Endothelial cell of hepatic sinusoid (primary cell): Measurements from ENCODE around the gene DDX5.

ENCODE experiments used
- in situ Hi-C: cut with HindIII; loops from 2 replicates; pipeline ENCODE4 v1.10.0; 2017; ENCODE audit warnings: low sequenced_read_pairs

Gene DDX5

DNA sequence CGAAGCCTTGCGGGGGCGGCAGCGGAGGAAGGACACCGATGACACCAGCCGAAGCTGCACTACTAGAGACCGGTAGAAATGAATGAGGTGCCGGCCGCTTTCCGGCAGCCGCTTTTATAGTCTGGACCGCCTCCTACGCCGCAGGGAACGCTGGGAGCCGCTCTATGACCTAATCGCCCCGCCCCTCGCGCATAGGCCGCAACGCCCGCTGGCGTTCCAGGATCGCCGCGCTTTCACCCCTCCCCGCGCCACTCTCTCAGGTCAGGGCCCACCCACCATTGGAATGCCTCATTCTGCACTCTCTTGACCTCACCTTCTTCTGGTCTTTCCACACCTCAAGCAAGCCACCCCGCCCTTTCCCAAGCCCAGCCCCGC lies at the start of gene DDX5:
TSS of gene DDX5 (minus strand) at position 89 of the 375 bp plus-strand sequence. CDS start 170 bp downstream, outside the sequence.
- in situ Hi-C loops = no loop called here

DNA sequence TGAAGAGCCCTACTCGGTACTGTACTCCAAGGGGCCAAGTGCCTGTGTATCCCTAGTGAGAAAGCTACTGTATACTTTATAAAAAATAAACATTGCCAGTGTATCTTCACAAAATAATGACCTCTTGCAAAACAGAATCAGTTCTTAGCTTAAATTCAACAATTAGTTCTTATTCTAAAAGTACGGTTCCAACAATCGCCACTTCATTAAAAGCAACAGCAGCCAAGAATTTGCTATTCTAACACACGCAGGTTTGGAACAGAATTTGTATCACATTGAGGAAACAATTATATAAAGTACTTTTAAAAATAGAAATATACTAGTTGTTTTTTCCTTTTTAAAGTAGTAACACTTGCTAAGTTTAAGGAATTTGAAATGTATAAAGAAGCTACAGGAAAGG lies 49.2 kb upstream of the DDX5 start:
- in situ Hi-C loops = no loop called here

DNA sequence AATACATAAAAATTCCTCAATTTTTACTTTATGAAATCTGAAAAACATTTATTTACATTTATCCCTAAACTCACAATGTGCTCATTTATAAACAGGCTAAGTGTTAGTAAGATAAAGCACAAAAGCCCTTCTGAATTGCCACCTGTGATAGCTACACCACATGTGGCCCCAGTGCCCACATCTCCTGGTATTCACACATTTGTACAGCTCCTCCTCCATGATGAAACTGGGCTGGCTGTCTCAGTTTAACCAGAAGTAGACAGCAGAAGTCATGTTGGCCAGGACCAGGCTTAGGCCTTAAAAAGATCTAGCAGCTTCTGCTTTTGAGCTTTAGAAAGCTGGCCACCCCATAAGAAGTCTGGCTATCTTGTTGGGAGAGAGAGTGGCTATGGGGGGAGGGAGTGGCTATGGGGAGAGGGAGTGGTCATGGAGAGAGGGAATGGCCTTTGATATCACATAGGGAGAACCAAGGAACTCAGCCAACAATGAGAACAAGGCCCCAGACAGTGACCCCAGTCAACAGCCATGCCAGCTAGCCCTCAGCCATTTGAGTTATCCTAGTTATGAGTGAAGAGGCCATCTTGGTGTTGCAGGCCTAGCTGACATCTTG lies 48.0 kb upstream of the DDX5 start:
- in situ Hi-C loops = no loop called here

DNA sequence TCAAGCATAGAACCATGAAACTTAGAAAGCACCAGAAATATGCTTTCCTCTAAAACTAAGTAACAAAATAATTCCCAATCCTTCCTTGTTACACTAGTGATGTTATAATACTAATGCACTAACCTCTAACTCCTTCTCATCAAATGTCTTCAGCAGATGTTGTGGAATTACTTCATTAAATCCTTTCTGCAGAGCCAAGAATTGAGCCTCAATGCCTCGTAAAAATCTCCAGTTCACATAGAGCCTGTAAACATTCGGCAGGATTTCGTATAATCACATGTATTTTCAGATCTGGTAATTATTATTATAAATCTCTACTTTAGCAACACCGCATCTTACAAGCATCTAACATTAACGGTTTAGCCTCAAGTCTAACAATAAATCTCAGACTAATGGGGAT lies 45.4 kb upstream of the DDX5 start:
- in situ Hi-C loops = no loop called here

DNA sequence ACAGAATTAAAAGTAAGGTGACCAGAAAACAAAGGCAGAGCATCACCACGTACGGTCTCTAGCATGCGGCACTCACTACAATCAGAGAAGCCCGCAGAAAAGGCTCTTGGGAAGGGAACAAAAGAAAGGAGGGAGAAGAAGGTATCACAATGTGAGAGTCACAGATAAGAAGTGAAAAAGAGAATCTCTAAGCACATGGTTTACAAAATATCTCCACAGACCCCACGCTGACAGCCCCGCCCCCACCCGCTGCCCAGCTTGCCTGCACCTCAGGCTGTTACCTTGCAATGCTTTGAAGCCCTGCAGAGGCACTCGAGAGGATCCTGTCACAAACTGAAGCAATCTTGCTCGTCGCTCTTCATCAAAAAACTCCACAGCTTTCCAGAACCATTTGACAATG lies 41.2 kb upstream of the DDX5 start:
- in situ Hi-C loops = no loop called here

- in situ Hi-C loops = no loop called here
Observed at GRCh38 chr17:64546716-64547115, 40.6 kb upstream of the DDX5 start.

- in situ Hi-C loops = no loop called here
Observed at GRCh38 chr17:64544742-64545141, 38.7 kb upstream of the DDX5 start.

GRCh38 chr17:64540118-64540776 lies 34.2 kb upstream of the DDX5 start:
- in situ Hi-C loops = no loop called here

DNA sequence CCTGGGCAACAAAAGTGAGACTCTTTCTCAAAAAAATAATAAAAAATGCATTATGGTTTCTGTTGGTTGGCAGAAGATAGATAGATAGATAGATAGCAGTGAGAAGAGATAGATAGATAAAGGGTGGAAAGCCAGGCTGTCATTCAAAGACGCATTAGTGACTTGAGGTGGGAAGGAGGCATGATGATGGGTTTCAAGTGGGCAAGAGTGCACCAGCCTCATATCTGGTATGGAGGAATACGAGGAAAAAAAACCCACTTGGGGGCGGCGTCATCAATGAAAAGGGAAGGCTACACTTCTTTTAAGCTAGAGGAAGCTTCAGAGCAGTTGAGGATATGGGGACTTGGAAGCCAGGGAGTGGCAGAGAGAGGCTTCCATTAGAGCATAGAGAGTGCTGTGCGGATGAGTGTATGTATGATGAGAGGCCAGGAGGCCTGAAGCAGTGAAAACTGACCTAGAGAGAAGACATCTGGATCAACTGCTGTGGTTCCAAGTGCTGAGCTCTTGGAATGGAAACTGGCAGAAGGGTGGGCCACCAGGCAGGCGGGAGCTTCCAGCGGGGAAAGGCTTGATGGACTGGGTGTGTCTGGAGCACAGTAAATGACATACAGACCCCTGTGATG lies 32.5 kb upstream of the DDX5 start:
- in situ Hi-C loops = no loop called here

GRCh38 chr17:64537488-64537887 lies 31.4 kb upstream of the DDX5 start:
- in situ Hi-C loops = no loop called here

DNA sequence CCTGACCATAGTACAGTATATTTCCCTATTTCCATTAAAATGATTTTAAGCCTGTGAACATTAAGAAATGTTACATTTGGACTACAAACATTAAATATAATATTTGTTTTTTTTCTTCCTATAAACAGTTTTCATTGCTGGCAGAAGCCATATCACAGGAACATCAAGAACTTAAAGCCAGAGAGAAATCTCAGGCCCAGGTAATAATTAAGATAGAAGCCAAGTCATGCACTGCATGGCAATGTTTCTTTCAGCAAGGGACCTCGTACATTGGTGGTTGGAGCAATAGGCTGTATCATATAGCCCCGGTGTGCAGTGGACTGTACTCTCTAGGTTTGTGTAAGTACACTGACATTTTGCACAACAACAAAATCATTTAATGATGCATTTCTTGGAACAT lies 30.8 kb upstream of the DDX5 start:
- in situ Hi-C loops = no loop called here

DNA sequence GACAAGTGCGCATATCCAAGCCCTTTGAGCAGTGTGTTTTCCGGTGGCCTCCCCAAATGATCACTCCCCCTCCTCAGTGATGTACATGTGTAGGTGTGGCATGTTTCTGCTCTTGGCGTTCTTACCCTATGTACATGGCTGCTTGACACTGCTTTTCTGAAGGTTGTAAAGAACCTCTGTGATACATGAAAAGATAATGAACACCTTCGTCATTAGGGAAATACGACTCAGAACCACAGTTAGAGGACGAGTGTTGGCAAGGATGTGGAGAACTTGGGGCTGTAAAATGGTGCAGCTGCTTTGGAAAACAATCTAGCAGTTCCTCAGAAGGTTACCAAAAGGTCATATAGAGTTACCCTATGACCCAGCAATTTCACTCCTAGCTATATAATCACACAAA lies 29.3 kb upstream of the DDX5 start:
- in situ Hi-C loops = no loop called here

DNA sequence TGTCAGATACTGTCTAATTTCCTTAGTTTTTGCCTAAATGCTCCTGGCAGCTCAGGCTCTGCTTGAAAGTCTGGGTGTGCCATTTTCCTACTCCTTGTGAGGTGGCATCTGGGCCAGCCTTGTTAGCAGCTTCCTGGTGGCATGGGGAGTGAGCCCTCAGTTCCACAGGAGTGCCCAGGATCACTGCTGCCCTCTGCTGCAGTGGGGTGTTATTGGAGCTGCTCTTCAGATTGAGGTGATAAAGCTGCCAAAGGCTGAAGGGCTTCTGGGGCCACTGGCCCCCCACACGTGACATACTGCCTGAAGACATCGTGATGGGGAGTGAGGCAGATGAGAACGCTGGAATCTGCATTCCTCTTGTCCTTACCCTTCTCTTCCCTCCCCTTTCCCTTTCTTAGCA lies 28.1 kb upstream of the DDX5 start:
- in situ Hi-C loops = no loop called here

DNA sequence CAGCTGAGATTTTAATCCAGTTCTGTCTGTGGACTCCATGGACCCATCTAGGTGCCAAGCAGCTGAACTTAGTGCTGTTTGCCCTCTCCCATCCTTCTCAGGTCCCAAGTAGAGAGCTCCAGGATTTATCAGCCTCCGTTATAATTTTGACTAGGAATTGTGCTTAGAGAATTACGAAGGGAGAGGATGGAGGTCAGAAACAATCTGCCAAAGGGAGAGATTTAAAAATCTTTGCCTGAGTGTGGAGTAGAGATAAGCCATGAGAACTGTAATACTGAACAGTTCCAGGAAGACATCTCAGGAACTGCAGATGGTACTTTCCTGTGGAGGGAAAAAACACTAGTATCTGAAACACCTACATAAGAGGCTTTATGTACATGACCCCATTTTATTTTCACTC lies 27.7 kb upstream of the DDX5 start:
- in situ Hi-C loops = no loop called here

DNA sequence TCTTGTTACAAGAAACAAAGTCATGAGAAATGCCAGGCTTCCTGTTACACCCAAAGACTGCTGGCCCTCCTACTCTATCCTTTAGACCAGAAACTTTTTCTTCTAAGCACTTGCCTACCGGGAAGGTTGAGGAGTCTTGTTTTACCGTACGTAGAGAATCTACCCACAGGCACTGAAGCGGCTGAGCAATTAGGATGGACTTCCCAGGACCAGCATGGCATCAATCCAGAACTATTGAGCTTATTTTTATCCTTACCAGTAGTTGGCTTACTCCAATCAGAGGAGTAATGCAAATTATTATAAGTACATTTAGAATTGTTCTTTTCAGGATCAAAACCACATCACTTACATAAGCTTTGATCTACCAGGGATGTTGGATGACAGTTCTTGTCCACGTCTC lies 26.3 kb upstream of the DDX5 start:
- in situ Hi-C loops = no loop called here

- in situ Hi-C loops = no loop called here
Observed at GRCh38 chr17:64531955-64532371, 25.9 kb upstream of the DDX5 start.

DNA sequence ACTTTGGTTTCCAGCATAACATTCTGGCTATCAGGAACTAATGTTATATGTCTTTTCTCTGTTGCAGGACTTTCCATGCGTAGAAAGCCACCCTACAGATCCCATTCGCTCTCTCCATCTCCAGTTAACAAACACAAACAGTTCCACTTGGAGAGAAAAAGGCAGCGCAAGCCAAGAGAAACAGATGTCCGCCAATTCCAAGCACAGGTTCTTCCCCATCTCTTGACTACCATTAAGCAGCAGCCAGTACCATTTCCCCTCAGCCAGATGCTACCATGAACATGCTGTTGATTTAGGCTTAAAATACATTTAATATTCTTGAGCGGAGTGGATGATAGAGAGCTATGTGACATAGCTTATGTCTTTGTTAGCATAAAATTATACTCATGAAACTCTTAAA lies 23.1 kb upstream of the DDX5 start:
- in situ Hi-C loops = no loop called here

DNA sequence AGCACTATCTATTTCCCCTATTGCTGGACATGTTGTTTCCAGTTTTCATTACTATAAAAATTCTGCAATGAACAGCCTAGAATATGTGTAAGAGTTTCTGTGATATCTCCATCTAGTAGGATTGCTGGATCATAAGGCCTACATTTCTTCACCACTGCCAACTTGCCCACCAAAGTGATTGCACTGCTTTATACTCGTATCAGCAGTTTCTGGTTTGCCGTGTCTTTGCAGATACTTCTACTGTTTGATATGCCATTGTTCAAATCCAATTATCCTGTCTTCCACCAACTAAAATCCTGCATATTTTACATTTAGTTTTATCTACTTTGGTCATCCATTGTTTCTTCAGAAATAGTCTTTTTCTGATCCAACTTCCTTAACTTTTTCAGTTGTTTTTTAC lies 21.8 kb upstream of the DDX5 start:
- in situ Hi-C loops = no loop called here

DNA sequence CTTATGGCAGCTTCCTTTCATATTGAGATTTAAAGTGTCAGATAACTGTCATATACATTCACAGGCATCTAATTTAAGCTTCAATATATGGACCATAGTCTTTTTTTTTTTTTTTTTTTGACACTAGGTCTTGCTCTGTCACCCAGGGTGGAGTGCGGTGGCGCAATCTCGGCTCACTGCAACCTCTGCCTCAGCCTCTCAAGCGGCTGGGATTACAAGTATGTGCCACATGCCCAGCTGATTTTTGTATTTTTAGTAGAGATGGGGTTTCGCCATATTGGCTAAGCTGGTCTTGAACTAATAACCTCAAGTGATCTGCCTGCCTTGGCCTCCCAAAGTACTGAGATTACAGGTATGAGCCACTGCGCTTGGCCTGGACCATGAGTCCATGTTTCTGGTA lies 14.3 kb upstream of the DDX5 start:
- in situ Hi-C loops = no loop called here

GRCh38 chr17:64519601-64520000 lies 13.5 kb upstream of the DDX5 start:
- in situ Hi-C loops = no loop called here

- in situ Hi-C loops = no loop called here
Observed at GRCh38 chr17:64515829-64516228, 9.7 kb upstream of the DDX5 start.

- in situ Hi-C loops = no loop called here
Observed at GRCh38 chr17:64515419-64515818, 9.3 kb upstream of the DDX5 start.

GRCh38 chr17:64509179-64509578 lies 3.1 kb upstream of the DDX5 start:
- in situ Hi-C loops = no loop called here
